Measurements from ENCODE around the gene PLEKHJ1.

DNA sequence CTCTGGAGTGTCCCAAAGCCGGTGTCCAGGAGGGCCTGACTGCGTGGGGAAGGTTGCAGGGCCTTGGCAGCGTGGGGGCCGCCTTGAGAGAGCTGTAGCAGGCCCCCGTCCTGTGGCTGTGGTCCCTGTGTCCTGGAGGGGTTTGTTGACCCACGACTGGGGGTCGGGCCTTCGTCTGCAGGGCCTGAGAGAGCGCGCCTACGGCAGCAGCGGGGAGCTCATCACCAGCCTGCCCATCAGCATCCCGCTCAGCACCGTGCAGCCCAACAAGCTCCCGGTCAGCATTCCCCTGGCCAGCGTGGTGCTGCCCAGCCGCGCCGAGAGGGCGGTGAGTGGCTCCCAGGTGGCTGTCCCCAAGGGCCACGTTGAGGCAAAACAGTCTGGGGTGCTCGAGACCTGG, 18.5 kb downstream of the PLEKHJ1 start:
- TF ChIP-seq, protein P1, sequence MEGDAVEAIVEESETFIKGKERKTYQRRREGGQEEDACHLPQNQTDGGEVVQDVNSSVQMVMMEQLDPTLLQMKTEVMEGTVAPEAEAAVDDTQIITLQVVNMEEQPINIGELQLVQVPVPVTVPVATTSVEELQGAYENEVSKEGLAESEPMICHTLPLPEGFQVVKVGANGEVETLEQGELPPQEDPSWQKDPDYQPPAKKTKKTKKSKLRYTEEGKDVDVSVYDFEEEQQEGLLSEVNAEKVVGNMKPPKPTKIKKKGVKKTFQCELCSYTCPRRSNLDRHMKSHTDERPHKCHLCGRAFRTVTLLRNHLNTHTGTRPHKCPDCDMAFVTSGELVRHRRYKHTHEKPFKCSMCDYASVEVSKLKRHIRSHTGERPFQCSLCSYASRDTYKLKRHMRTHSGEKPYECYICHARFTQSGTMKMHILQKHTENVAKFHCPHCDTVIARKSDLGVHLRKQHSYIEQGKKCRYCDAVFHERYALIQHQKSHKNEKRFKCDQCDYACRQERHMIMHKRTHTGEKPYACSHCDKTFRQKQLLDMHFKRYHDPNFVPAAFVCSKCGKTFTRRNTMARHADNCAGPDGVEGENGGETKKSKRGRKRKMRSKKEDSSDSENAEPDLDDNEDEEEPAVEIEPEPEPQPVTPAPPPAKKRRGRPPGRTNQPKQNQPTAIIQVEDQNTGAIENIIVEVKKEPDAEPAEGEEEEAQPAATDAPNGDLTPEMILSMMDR (IDR thresholded peaks at IDR 0.05) = no peak
- TF ChIP-seq POLR2A (IDR thresholded peaks at IDR 0.05; ENCODE audit: low read depth) (no peak), POLR2AphosphoS5 (IDR thresholded peaks at IDR 0.05) (no peak)
